Lower lobe of right lung (tissue), 2 donors: ENCODE data around the gene ANKRD28. TPM values are rescaled to one million over a fixed set of nuclear protein-coding genes. Genes with fewer than 3 reads are reported as not detected.
A peak's percentile ranks its signal among the peaks of the same experiment; 100 is the strongest.

Experiments
- ATAC-seq, 2 donors: fragments of 200-7000 bp; cut with Tn5 transposase; one replicate each; pipeline ENCODE4 v1.9.1; 2020 to 2022; ENCODE audit warnings: mild to moderate bottlenecking in 2 of 2, moderate library complexity in 2 of 2
- DNase-seq: peaks from one replicate; pipeline ENCODE4 v3.0.0-alpha.2; 2020
- H3K27ac ChIP-seq: fragments of 200-600 bp; one replicate; pipeline ENCODE4 v1.8.0; 2022
- H3K27me3 ChIP-seq: fragments of 200-600 bp; one replicate; pipeline ENCODE4 v1.8.0; 2022; ENCODE audit warnings: low read depth
- H3K36me3 ChIP-seq: fragments of 200-600 bp; one replicate; pipeline ENCODE4 v1.8.0; 2022; ENCODE audit warnings: mild to moderate bottlenecking
- H3K4me1 ChIP-seq: fragments of 200-600 bp; one replicate; pipeline ENCODE4 v1.8.0; 2022
- H3K4me3 ChIP-seq: fragments of 200-600 bp; one replicate; pipeline ENCODE4 v1.8.0; 2022; ENCODE audit warnings: mild to moderate bottlenecking
- H3K9me3 ChIP-seq: fragments of 200-600 bp; one replicate; pipeline ENCODE4 v1.8.0; 2022
- CTCF ChIP-seq: fragments of 200-600 bp; IDR thresholded peaks from one replicate; pipeline ENCODE4 v1.8.0; 2022; ENCODE audit warnings: antibody characterized with exemption, mild to moderate bottlenecking
- intact Hi-C: fragments of 100-400 bp; cut with DNase I; formaldehyde crosslinking; loops from one replicate; pipeline ENCODE4 v1.11.0; 2022
- total RNA-seq: library from RNA; stranded (reverse); fragmentation: NEBNext Ultra II Directional; extraction: Animal tissue kit (Norgen Biotek cat#: 25700); gene quantifications from one replicate; pipeline ENCODE4 v1.2.1, GENCODE V29; 2021
- donor health status: DM: no; HTN: yes; CAD: no; lungs with severe emphysema.

ANKRD28 gene
- total RNA-seq, 1 donor from 2014 or later: 57.2 TPM

GRCh38 chr3:15722877-15723623 is 74.7 kb downstream of the ANKRD28 start:
- intact Hi-C loops: no loop called here
- no peak for TF ChIP-seq CTCF
- Histone ChIP-seq H3K36me3 (peaks cover 49% of the 10 kb centered on the region), H3K27me3 (no peaks in the 10 kb centered on the region), H3K4me3 (no peak overlapping the region), H3K9me3 (no peaks in the 10 kb centered on the region), H3K27ac (no peak overlapping the region), H3K4me1 (peaks cover 7% of the 10 kb centered on the region)
- ATAC-seq (peak in 1 of 2 donors; percentile 62), DNase-seq (no peak)

- TF ChIP-seq CTCF: no peak
- no peaks in the 10 kb centered on the region for H3K27me3 ChIP-seq
- DNase-seq (no peak), ATAC-seq (no peak)
- H3K4me1 ChIP-seq: no peaks in the 10 kb centered on the region
- H3K27ac ChIP-seq: no peak overlapping the region
- H3K36me3 ChIP-seq: peaks cover 31% of the 10 kb centered on the region
- no peaks in the 10 kb centered on the region for H3K9me3 ChIP-seq
- intact Hi-C loops: no loop called here
- H3K4me3 ChIP-seq: no peak overlapping the region
Observed at GRCh38 chr3:15716178-15716577, 81.6 kb downstream of the ANKRD28 start.

GRCh38 chr3:15714448-15714847 is 83.3 kb downstream of the ANKRD28 start:
- H3K36me3 ChIP-seq: peaks cover 34% of the 10 kb centered on the region
- intact Hi-C loops: no loop called here
- H3K27me3 ChIP-seq: no peaks in the 10 kb centered on the region
- H3K9me3 ChIP-seq: no peaks in the 10 kb centered on the region
- no peak for DNase-seq
- H3K27ac ChIP-seq: no peak overlapping the region
- no peaks in the 10 kb centered on the region for H3K4me1 ChIP-seq
- TF ChIP-seq CTCF: no peak
- no peak for ATAC-seq
- H3K4me3 ChIP-seq: no peak overlapping the region

GRCh38 chr3:15713364-15713763 is 84.4 kb downstream of the ANKRD28 start:
- Histone ChIP-seq H3K27me3 (no peaks in the 10 kb centered on the region), H3K9me3 (no peaks in the 10 kb centered on the region), H3K4me1 (no peaks in the 10 kb centered on the region), H3K36me3 (peaks cover 44% of the 10 kb centered on the region), H3K27ac (no peak overlapping the region), H3K4me3 (no peak overlapping the region)
- ATAC-seq (peak in 1 of 2 donors; percentile 73), DNase-seq (no peak)
- no peak for TF ChIP-seq CTCF
- intact Hi-C loops: no loop called here

GRCh38 chr3:15711281-15711680 is 86.5 kb downstream of the ANKRD28 start:
- no peak overlapping the region for H3K27ac ChIP-seq
- ATAC-seq (no peak), DNase-seq (no peak)
- H3K4me3 ChIP-seq: no peak overlapping the region
- no peaks in the 10 kb centered on the region for H3K4me1 ChIP-seq
- no peaks in the 10 kb centered on the region for H3K27me3 ChIP-seq
- no peaks in the 10 kb centered on the region for H3K9me3 ChIP-seq
- peaks cover 59% of the 10 kb centered on the region for H3K36me3 ChIP-seq
- intact Hi-C loops: no loop called here
- no peak for TF ChIP-seq CTCF
